Keratinocyte (primary cell): ENCODE measurements around the gene PHF12. TPM values are rescaled to one million over a fixed set of nuclear protein-coding genes. Genes with fewer than 3 reads are reported as not detected.

Experiments used
- DNase-seq: peaks from one replicate; pipeline ENCODE4 v3.0.0-alpha.2; 2011; ENCODE audit warnings: low read depth, missing footprints, low spot score
- FAIRE-seq: peaks from 2 replicates; lab custom pipeline; 2011; peaks lifted over from hg19 to GRCh38; lab: Jason Lieb, UNC
- H2AFZ ChIP-seq: 2 replicates; pipeline ENCODE4 v1.6.0; 2012; ENCODE audit warnings: low read length, control low read depth, inconsistent platforms; ENCODE audit not compliant: control insufficient read depth
- H3K27ac ChIP-seq: 2 replicates; pipeline ENCODE4 v1.5.1; 2011; ENCODE audit warnings: low read length; ENCODE audit not compliant: control insufficient read depth, insufficient read depth
- H3K27me3 ChIP-seq: 3 replicates; pipeline ENCODE4 v1.6.0; 2011; ENCODE audit warnings: low read length; ENCODE audit not compliant: control insufficient read depth, insufficient read depth; ENCODE audit errors: extremely low read depth
- H3K36me3 ChIP-seq, 2 experiments: 2 replicates in 1 of 2; 3 replicates in 1 of 2; pipeline ENCODE4 v1.5.1; 2011; ENCODE audit warnings: low read length in 2 of 2, mild to moderate bottlenecking in 1 of 2; ENCODE audit not compliant: control insufficient read depth in 2 of 2, insufficient read depth in 2 of 2; ENCODE audit errors: extremely low read depth in 1 of 2
- H3K4me1 ChIP-seq: 3 replicates; pipeline ENCODE4 v1.5.1; 2011; ENCODE audit warnings: low read length; ENCODE audit not compliant: control insufficient read depth, insufficient read depth; ENCODE audit errors: extremely low read depth
- H3K4me2 ChIP-seq: 3 replicates; pipeline ENCODE4 v1.6.0; 2011; ENCODE audit warnings: low read depth, low read length; ENCODE audit not compliant: control insufficient read depth, insufficient read depth; ENCODE audit errors: extremely low read depth
- H3K4me3 ChIP-seq, 3 experiments: fragments of 200-600 bp in 1 of 3; sonication (generic) in 1 of 3; 2 replicates in 2 of 3; 3 replicates in 1 of 3; pipeline ENCODE4 v1.5.1; 2011 to 2016; ENCODE audit warnings: low read length in 3 of 3, mild to moderate bottlenecking in 3 of 3, control low read depth in 2 of 3, inconsistent platforms in 1 of 3, low read depth in 1 of 3, mixed read lengths in 1 of 3, mixed run types in 1 of 3, moderate library complexity in 1 of 3; ENCODE audit not compliant: control insufficient read depth in 2 of 3, insufficient read depth in 2 of 3; ENCODE audit errors: extremely low read depth in 1 of 3
- H3K79me2 ChIP-seq: 2 replicates; pipeline ENCODE4 v1.6.0; 2012; ENCODE audit warnings: low read length; ENCODE audit not compliant: control insufficient read depth, insufficient read depth
- H3K9ac ChIP-seq: 3 replicates; pipeline ENCODE4 v1.6.0; 2011; ENCODE audit warnings: low read length; ENCODE audit not compliant: control insufficient read depth, insufficient read depth; ENCODE audit errors: extremely low read depth
- H3K9me1 ChIP-seq: 3 replicates; pipeline ENCODE4 v1.6.0; 2011; ENCODE audit warnings: low read length; ENCODE audit not compliant: control insufficient read depth, insufficient read depth; ENCODE audit errors: extremely low read depth
- H3K9me3 ChIP-seq: 2 replicates; pipeline ENCODE4 v1.5.1; 2012; ENCODE audit warnings: low read depth, low read length; ENCODE audit not compliant: control insufficient read depth
- H4K20me1 ChIP-seq: 3 replicates; pipeline ENCODE4 v1.6.0; 2011; ENCODE audit warnings: low read length; ENCODE audit not compliant: control insufficient read depth, insufficient read depth; ENCODE audit errors: extremely low read depth
- CTCF ChIP-seq, 3 experiments: IDR thresholded peaks in 1 of 3; conservative IDR thresholded peaks in 1 of 3; optimal IDR thresholded peaks in 1 of 3; 2 replicates in 2 of 3; 3 replicates in 1 of 3; pipeline versions ENCODE3 to v1.5.1; 2011; ENCODE audit warnings: low read length in 3 of 3, mild to moderate bottlenecking in 3 of 3, moderate library complexity in 2 of 3, control low read depth in 1 of 3, inconsistent platforms in 1 of 3; ENCODE audit not compliant: insufficient read depth in 2 of 3; ENCODE audit errors: extremely low read depth in 1 of 3
- EZH2 ChIP-seq: IDR thresholded peaks from one replicate; pipeline ENCODE4 v1.6.1; 2012; ENCODE audit warnings: inconsistent platforms, mild to moderate bottlenecking, low read length, moderate library complexity
- dilution Hi-C: fragments of 300-500 bp; cut with MboI; formaldehyde crosslinking; loops from one replicate; pipeline ENCODE4 v1.7.0; 2020; ENCODE audit warnings: low sequenced_read_pairs; ENCODE audit not compliant: extremely low pct_ligation_motif_present
- polyA plus RNA-seq, 5 experiments: library from polyadenylated mRNA; depleted of rRNA in 3 of 5; stranded (reverse) in 3 of 5; stranded (forward) in 1 of 5; unstranded in 1 of 5; fragments of >200 nt; gene quantifications; 1 replicate in 1 of 5; 2 replicates in 3 of 5; 3 replicates in 1 of 5; pipeline versions ENCODE4 v1.2.1 to v1.2.3, GENCODE V29; 2011 to 2012; ENCODE audit warnings: missing spikeins in 2 of 5, low read depth in 1 of 5, low replicate concordance in 1 of 5

Gene PHF12
- polyA plus RNA-seq, 1 donor (not counting 4 experiments of a cell fraction or from before 2014, with no cell fraction given), result 9.6 TPM

- FAIRE-seq (no peak), DNase-seq (no peak)
- H2AFZ ChIP-seq, result no peak overlapping the region
- TF ChIP-seq CTCF (optimal IDR thresholded peaks at IDR 0.05 in 1 of 3, IDR thresholded peaks at IDR 0.05 in 1 of 3, conservative IDR thresholded peaks at IDR 0.05 in 1 of 3; ENCODE audit: extremely low read depth in 1 of 3, insufficient read depth in 2 of 3, low read length in 3 of 3) (no peak), EZH2 (no peak)
- dilution Hi-C loops, result no loop called here
- H3K9me1 ChIP-seq, result no peaks in the 10 kb centered on the region
- H3K27ac ChIP-seq, result no peak overlapping the region
- no peak overlapping the region for H3K9ac ChIP-seq
- H3K36me3 ChIP-seq, result no peaks in the 10 kb centered on the region
- H3K27me3 ChIP-seq, result no peaks in the 10 kb centered on the region
- peaks cover 5% of the 10 kb centered on the region for H3K4me1 ChIP-seq
- H3K79me2 ChIP-seq, result peaks cover under 1% of the 10 kb centered on the region
- H3K4me2 ChIP-seq, result no peak overlapping the region
- no peaks in the 10 kb centered on the region for H4K20me1 ChIP-seq
- H3K9me3 ChIP-seq, result no peaks in the 10 kb centered on the region
- no peak overlapping the region for H3K4me3 ChIP-seq
These were observed 4.8 kb upstream of the PHF12 start for GRCh38 chr17:28956112-28956511.

GRCh38 chr17:28955408-28955807, 4.1 kb upstream of the PHF12 start:
- no peak overlapping the region for H3K4me3 ChIP-seq
- no peak overlapping the region for H2AFZ ChIP-seq
- FAIRE-seq, result no peak
- H3K9me3 ChIP-seq, result no peaks in the 10 kb centered on the region
- no peaks in the 10 kb centered on the region for H3K27me3 ChIP-seq
- H3K4me2 ChIP-seq, result no peak overlapping the region
- H3K36me3 ChIP-seq, result no peaks in the 10 kb centered on the region
- no peak overlapping the region for H3K9ac ChIP-seq
- peaks cover 6% of the 10 kb centered on the region for H3K79me2 ChIP-seq
- DNase-seq, result no peak
- dilution Hi-C loops, result no loop called here
- no peaks in the 10 kb centered on the region for H4K20me1 ChIP-seq
- peaks cover 5% of the 10 kb centered on the region for H3K4me1 ChIP-seq
- TF ChIP-seq CTCF (optimal IDR thresholded peaks at IDR 0.05 in 1 of 3, IDR thresholded peaks at IDR 0.05 in 1 of 3, conservative IDR thresholded peaks at IDR 0.05 in 1 of 3; ENCODE audit: extremely low read depth in 1 of 3, insufficient read depth in 2 of 3, low read length in 3 of 3), result no peak
- TF ChIP-seq EZH2, result no peak
- no peaks in the 10 kb centered on the region for H3K9me1 ChIP-seq
- H3K27ac ChIP-seq, result no peak overlapping the region
